GM13976 (cell line): ENCODE results near the gene GRAMD1C.

ENCODE experiments used
- DNase-seq: peaks from one replicate; pipeline ENCODE4 v3.0.0; 2012; ENCODE audit warnings: low spot score
- in situ Hi-C: fragments of 300-500 bp; cut with MboI; formaldehyde crosslinking; loops from one replicate; pipeline ENCODE4 v1.12.0; 2022; ENCODE audit warnings: low sequenced_read_pairs, mixed read lengths, inconsistent platforms; ENCODE audit not compliant: unreplicated experiment
- TF ChIP-seq, protein P1 (sequence below): IDR thresholded peaks from 2 replicates; pipeline ENCODE4 v1.5.1; 2012; ENCODE audit warnings: borderline replicate concordance, mild to moderate bottlenecking; ENCODE audit not compliant: insufficient read depth; ENCODE audit errors: extremely low read depth, missing control alignments, control extremely low read depth

Gene GRAMD1C

DNA sequence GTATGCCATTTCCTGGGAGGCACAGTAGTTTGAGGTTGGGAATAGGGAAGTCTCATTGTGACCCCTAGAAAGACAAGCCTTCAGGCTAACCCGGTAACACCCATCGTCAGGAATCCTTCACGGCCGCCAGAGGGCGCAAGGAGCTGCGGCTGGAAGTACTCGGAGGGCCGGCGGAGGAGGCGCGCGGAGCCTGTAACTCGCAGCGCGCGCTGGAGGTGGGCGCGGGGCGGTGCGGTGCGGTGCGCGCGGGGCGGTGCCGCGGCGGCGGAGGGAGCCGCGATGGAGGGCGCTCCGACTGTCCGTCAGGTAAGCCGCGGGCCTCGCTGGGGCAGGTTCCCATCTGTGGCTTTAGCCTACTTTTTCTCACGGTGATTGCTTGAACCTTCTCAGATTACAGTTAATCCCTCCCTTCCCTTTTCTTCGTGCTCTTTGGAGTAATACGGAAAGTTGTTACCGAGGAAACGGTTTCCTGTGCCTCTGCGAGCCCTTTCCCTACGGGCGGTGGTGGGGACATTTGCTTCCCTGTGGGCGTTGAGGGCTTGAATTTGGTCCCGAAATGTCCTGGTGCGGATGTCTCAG lies at the start of gene GRAMD1C:
Gene GRAMD1C, plus strand, starts transcription at position 158 of the 579 bp plus-strand sequence. Its CDS starts 122 bp downstream, at position 280.
- peak; percentile 89 for DNase-seq
- TF ChIP-seq, protein P1, sequence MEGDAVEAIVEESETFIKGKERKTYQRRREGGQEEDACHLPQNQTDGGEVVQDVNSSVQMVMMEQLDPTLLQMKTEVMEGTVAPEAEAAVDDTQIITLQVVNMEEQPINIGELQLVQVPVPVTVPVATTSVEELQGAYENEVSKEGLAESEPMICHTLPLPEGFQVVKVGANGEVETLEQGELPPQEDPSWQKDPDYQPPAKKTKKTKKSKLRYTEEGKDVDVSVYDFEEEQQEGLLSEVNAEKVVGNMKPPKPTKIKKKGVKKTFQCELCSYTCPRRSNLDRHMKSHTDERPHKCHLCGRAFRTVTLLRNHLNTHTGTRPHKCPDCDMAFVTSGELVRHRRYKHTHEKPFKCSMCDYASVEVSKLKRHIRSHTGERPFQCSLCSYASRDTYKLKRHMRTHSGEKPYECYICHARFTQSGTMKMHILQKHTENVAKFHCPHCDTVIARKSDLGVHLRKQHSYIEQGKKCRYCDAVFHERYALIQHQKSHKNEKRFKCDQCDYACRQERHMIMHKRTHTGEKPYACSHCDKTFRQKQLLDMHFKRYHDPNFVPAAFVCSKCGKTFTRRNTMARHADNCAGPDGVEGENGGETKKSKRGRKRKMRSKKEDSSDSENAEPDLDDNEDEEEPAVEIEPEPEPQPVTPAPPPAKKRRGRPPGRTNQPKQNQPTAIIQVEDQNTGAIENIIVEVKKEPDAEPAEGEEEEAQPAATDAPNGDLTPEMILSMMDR: peak; percentile 81
- in situ Hi-C loops: no loop called here

DNA sequence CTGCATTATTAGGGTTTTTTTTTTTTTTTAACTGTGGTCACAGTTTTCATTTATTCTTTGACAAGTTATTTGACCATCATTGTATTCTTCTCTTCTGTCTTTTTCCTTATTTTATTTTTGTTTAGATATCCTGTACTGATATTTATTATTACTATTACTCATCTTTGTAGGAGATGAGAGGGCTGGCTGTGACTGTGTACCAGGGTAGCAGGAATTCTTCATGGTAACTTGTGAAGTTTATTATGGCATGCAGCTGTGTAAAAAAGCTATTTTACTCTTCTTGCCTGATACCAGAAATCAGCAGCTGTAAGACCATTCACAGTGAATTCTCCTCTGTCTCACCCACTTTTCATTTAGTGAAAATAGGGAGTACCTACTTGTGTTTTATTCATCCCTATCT lies 47.2 kb upstream of the GRAMD1C start:
- TF ChIP-seq, protein P1: no peak

DNA sequence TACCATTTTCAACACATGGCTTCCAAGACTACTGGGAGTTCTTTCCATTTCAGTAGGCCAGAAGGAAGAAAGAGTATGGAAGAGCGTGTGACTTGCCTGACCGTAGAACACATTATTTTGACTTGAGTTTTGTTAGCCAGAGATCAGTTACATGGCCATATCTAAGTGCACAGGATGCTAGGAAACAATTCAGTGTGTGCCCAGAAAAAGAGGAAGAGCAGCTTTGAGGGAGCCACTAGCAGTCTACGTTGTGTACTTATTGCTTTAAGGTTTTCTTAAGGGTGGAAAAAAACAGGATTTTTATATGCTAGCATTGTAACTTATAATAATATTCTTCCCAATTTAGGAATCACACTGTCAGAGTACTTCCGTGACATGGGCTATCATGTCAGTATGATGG lies 44.1 kb upstream of the GRAMD1C start:
- TF ChIP-seq, protein P1: no peak
- in situ Hi-C loops: no loop called here
- no peak for DNase-seq

More for the DNA sequence above, 47.2 kb upstream of the GRAMD1C start:
- in situ Hi-C loops: no loop called here
- DNase-seq: no peak

DNA sequence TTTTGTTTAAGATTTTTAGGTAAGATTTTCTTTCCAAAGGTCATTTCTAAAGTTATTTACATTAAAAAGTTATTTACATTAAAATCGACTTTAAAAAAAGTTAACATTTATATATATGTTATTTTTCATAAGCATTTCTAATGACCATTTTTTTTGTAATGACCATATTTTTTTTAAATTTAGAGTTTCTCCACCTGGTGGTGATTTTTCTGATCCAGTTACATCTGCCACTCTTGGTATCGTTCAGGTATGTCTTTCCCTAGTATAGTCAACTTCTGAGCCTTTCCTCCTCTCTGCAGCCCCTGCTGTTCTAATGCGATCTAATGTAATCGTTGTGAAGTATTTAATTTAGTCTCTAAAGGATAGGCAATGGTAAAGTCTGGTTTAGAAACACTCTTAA lies 42.9 kb upstream of the GRAMD1C start:
- in situ Hi-C loops: no loop called here
- DNase-seq: no peak
- TF ChIP-seq, protein P1: no peak

DNA sequence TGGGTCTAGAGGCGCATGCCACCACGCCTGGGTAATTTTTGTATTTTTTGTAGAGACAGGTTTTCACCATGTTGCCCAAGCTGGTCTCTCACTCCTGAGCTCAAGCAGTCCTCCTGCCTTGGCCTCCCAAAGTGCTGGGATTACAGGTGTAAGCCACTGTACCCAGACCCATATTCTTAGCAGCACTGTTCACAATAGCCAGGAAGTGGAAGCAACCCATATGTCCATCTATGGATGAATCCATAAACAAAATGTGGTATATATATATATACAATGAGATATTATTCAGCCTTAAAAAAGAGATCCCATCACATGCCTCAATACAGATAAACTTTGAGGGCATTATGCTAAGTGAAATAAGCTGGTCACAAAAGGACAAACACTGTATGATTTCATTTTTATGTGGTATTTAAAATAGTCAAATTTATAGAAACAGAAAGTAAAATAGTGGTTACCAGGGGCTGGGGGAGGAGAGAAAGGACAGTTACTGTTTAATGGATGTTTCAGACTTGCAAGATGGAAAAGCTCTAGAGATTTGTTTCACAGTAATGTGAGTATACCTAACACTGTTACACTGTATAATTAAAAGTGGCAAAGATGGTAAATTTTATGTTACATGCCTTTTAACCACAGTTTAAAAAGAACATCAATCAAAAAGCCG lies 35.7 kb upstream of the GRAMD1C start:
- DNase-seq: no peak
- in situ Hi-C loops: no loop called here
- TF ChIP-seq, protein P1: no peak

DNA sequence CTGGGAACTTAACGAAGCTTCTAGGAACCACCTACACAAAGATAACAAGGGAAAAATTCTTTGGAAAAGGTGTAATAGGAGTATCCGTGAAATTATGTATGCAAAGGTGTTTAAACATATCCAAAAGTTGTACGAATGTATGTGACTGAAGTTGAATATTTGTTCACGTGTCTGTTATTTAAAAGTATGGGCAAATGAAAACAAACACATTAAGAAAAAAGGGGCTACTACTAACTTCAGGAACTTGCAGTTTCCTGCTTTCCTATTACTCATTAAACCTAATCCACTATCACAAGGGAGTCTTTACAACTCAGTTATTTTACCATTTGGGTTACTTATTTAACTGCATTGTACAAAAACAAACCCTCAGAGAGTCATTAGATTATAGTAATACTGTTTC lies 33.9 kb upstream of the GRAMD1C start:
- TF ChIP-seq, protein P1: no peak
- in situ Hi-C loops: no loop called here
- no peak for DNase-seq

DNA sequence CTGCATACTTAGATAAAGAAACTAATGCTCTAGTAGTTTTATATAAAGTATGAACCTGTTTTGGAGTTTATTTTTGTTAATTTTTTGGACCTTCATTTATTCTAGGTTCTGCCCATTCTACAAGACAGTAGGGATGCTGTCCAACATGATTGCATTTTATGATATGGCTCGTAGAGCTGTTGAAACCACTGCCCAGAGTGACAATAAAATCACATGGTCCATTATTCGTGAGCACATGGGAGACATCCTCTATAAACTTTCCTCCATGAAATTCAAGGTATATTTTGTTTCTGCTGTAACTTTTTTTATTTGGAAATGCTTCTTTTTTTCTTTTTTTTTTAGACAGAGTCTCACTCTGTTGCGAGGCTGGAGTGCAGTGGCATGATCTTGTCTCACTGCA lies 33.3 kb upstream of the GRAMD1C start:
- DNase-seq: no peak
- TF ChIP-seq, protein P1: no peak
- in situ Hi-C loops: no loop called here
